Testis (tissue), 3 donors: ENCODE measurements around the gene ZNF429. TPM values are rescaled to one million over a fixed set of nuclear protein-coding genes. Genes with fewer than 3 reads are reported as not detected.
"Not testable (repeated sequence)": the region's sequence is repeated elsewhere in the genome, so short reads cannot be mapped to it uniquely, and the experiment has no call there.

Experiments used
- DNase-seq: peaks from one replicate; pipeline ENCODE4 v3.0.0-alpha.2; 2019
- H3K27ac ChIP-seq, 2 donors: fragments of 200-600 bp; sonication (generic); one replicate each; pipeline ENCODE4 v1.5.1; 2019
- H3K27me3 ChIP-seq: fragments of 200-600 bp; sonication (generic); one replicate; pipeline ENCODE4 v1.5.1; 2019
- H3K36me3 ChIP-seq: fragments of 200-600 bp; sonication (generic); one replicate; pipeline ENCODE4 v1.5.1; 2017; ENCODE audit warnings: low read depth; ENCODE audit errors: missing control alignments
- H3K4me1 ChIP-seq: fragments of 200-600 bp; sonication (generic); one replicate; pipeline ENCODE4 v1.5.1; 2019
- H3K4me3 ChIP-seq, 2 donors: fragments of 200-600 bp; sonication (generic); one replicate each; pipeline ENCODE4 v1.5.1; 2017 to 2019
- H3K9me3 ChIP-seq: fragments of 200-600 bp; sonication (generic); one replicate; pipeline ENCODE4 v1.5.1; 2017
- POLR2A ChIP-seq: fragments of 450-650 bp; IDR thresholded peaks from one replicate; pipeline ENCODE4 v1.6.1; 2017; ENCODE audit warnings: antibody characterized with exemption, mild to moderate bottlenecking, moderate library complexity
- WGBS, 2 donors: methylation state at CpG; one replicate each; pipeline ENCODE4 v1.1.5; 2018; 5-methylcytosine and 5-hydroxymethylcytosine counted together
- intact Hi-C: fragments of 100-400 bp; cut with DNase I; formaldehyde crosslinking; loops from one replicate; pipeline ENCODE4 v1.15.1; 2023; ENCODE audit warnings: low total_unique reads
- polyA plus RNA-seq: library from polyadenylated mRNA; stranded (reverse); fragments of 350-450 nt; fragmentation: Illumina TruSeq; extraction: RNeasy Lipid Tissue Mini Kit (QIAGEN cat#74804); gene quantifications from one replicate; pipeline ENCODE4 v1.2.3, GENCODE V29; 2014; ENCODE audit warnings: low read depth, low replicate concordance; ENCODE audit not compliant: insufficient read depth
- total RNA-seq, 2 donors: library from RNA; depleted of rRNA; stranded (reverse); fragments of >200 nt; gene quantifications; one replicate each; pipeline ENCODE4 v1.2.3, GENCODE V29; 2016
- TF ChIP-seq, protein P1 (sequence below), 3 experiments: fragments of 450-650 bp in 2 of 3; fragments of 200-600 bp in 1 of 3; sonication (generic) in 1 of 3; IDR thresholded peaks; one replicate each; pipeline ENCODE4 v1.5.1; 2016 to 2019; ENCODE audit warnings: antibody characterized with exemption in 3 of 3, mild to moderate bottlenecking in 2 of 3, moderate library complexity in 1 of 3

Gene ZNF429
- total and polyA plus RNA-seq, 3 donors from 2014 or later = 10.1 to 40.9 (median 32.3) TPM

DNA sequence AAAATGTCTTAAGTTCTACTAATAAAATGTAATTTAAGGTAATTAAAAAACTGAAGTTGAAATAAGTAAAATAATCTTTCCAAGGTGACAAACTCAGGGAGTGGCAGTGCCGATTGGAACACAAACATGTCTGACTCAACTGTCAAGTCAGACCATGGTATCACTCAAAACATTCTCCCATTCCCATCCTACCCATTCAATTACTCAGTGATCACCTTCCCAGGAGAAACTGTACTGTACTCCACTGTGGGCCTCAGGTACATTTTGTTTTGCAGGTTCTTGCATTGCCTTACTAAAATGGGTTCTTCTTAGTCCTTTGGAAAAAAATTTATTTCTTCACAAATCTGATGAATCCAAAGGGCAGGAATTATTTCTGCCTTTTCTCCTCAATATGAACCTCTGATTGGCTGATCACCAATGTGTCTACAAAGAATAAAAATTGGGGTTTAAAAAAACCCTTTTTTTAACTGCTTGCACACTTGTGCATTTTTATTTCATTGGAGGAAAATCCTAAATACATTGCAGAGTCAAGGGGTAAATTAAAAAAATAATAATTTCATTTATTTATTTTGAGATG, 96.8 kb downstream of the ZNF429 start:
- peaks cover 33% of the 10 kb centered on the region for H3K4me1 ChIP-seq
- 69 to 86% methylated on average over 1 of the region's 1 CpG for WGBS, 2 donors
- peak overlapping the region; percentile 66 to 77 for H3K27ac ChIP-seq

DNA sequence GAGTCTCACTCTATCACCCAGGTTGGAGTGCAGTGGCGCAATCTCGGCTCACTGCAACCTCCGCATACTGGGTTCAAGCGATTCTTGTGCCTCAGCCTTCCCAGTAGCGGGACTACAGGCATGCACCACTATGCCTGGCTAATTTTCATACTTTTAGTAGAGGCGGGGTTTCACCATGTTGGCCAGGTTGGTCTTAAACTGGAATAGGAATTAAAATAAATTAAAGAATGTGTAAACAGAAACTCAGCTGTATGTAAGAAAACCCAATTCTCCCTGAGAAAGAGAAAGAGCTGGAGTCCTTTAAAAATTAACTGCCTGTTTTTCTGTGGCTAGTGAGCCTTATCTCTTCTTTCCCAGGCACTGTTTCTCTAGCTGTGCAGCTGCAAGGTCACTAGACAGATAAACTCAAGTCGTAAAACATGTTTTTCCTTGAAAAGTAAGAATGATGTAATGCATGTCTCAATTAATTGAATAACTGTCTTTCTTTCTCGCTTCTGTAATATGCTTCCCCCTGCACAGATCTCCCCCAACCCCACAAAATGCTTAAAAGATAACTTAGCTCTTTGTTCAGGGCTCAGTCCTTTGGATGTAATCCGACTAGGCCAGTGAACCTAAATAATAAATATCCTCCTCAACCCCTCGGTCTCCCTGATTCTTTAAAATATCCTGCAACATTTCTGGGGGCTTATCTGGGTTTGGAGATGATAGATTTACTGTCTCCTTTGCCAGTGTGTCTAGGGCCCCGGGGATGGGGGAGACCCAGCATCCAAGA, 97.4 kb downstream of the ZNF429 start:
- WGBS, 2 donors = 38 to 45% methylated on average over 11 of the region's 11 CpGs
- H3K36me3 ChIP-seq, intact Hi-C loops, H3K9me3 ChIP-seq, H3K4me3 ChIP-seq, H3K27me3 ChIP-seq: not testable (repeated sequence)
- Histone ChIP-seq H3K27ac (peak overlapping the region; percentile 77 to 79), H3K4me1 (peaks cover 33% of the 10 kb centered on the region)
- peak; percentile 59 for DNase-seq

More for the DNA sequence above, 96.8 kb downstream of the ZNF429 start:
- Histone ChIP-seq H3K27me3 (no peaks in the 10 kb centered on the region), H3K36me3 (no peaks in the 10 kb centered on the region), H3K9me3 (no peaks in the 10 kb centered on the region), H3K4me3 (no peak overlapping the region)
- DNase-seq = no peak
- intact Hi-C loops = no loop called here
- TF ChIP-seq, protein P1, sequence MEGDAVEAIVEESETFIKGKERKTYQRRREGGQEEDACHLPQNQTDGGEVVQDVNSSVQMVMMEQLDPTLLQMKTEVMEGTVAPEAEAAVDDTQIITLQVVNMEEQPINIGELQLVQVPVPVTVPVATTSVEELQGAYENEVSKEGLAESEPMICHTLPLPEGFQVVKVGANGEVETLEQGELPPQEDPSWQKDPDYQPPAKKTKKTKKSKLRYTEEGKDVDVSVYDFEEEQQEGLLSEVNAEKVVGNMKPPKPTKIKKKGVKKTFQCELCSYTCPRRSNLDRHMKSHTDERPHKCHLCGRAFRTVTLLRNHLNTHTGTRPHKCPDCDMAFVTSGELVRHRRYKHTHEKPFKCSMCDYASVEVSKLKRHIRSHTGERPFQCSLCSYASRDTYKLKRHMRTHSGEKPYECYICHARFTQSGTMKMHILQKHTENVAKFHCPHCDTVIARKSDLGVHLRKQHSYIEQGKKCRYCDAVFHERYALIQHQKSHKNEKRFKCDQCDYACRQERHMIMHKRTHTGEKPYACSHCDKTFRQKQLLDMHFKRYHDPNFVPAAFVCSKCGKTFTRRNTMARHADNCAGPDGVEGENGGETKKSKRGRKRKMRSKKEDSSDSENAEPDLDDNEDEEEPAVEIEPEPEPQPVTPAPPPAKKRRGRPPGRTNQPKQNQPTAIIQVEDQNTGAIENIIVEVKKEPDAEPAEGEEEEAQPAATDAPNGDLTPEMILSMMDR (IDR thresholded peaks at IDR 0.05) = no peak
- no peak for TF ChIP-seq POLR2A

DNA sequence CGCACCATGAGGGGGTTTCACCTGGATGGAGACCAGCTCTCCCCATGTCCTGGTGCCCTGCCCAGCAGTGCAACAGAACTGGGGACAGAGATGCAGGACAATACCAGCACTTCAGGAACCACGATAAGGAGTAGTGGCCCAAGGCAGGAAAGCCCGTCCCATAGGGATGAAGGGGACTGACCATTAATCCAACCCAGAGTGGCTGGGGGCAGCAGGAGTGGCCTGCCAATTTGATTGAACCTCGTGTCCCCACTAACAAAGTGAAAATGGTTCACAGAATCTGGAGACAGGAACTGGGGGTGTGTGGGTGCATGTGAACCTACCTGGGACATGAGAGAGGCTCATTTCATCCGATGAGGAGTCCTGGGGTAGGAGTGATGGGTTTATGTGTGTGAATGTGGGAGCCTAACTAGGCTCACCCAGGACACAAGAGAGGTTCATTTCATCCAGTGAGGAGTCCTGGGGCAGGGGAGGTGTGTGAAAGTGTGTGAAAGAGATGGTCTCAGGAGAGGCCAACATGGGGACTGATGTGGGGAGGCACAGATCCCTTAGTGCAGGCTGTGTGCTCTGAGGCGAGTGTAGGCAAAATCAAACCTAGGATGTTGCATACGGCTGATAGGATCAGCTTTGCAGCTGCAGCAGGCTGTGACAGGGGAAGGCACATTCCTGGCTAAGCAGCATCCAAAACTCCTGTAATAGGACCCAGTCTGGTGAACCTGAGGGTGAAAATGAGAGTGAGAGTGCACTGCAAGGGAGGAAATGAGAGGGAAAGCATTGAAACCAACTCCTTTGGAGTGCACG, 98.2 kb downstream of the ZNF429 start:
- intact Hi-C loops = no loop called here
- no peaks in the 10 kb centered on the region for H3K36me3 ChIP-seq
- WGBS, 2 donors = 34 to 36% methylated on average over 7 to 8 of the region's 8 CpGs
- no peaks in the 10 kb centered on the region for H3K27me3 ChIP-seq
- peaks cover 33% of the 10 kb centered on the region for H3K4me1 ChIP-seq
- H3K4me3 ChIP-seq = no peak overlapping the region
- no peak for TF ChIP-seq POLR2A
- TF ChIP-seq, protein P1 (IDR thresholded peaks at IDR 0.05) = no peak
- no peak for DNase-seq
- peak overlapping the region; percentile 77 to 79 for H3K27ac ChIP-seq
- H3K9me3 ChIP-seq = no peaks in the 10 kb centered on the region

DNA sequence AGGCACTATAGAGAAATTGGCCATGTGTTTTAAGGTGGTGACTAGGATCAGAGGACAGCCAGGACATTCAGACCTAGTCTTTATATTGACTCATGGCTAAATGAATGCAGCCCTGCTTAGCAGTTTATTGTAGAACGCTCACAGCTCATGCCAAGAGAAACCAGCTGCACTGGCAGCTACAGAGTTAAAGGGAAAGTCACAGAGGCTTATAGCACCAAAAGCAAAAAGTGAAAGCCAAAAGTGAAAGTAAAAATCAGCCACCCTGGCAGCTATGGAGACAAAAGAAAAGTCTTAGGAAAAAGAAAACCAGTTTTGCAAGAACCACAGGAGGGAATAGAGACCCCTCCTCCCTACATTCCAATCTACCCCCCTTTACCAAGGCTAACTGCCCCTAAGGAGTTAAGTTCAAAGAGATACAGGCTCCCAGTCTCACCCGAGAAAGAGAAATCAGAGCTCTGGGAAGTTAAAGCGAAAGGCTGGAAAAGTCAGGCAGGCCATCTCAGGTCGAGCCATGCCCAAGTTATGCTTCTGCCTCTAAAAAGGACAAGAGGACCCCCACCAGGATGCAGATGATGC, 99.0 kb downstream of the ZNF429 start:
- DNase-seq = no peak
- H3K9me3 ChIP-seq = no peaks in the 10 kb centered on the region
- H3K4me1 ChIP-seq = peaks cover 33% of the 10 kb centered on the region
- no peaks in the 10 kb centered on the region for H3K36me3 ChIP-seq
- H3K27ac ChIP-seq = peak overlapping the region; percentile 77 to 79
- TF ChIP-seq, protein P1 (IDR thresholded peaks at IDR 0.05) = no peak
- 18 to 24% methylated on average over 4 of the region's 4 CpGs for WGBS, 2 donors
- peak overlapping the region in 1 of 2 donors; percentile 11 for H3K4me3 ChIP-seq
- H3K27me3 ChIP-seq = no peaks in the 10 kb centered on the region
- intact Hi-C loops = no loop called here

Other genes with a start within 250 kb of the ZNF429 start
- gene ZNF708, start 176.2 kb upstream of the ZNF429 start, total RNA-seq = 10 to 100 TPM; 17.2 to 21.2 TPM
- gene ZNF708, start 176.2 kb upstream of the ZNF429 start, polyA plus RNA-seq = 2.1 TPM
- 10 to 100 TPM; 18.8 to 23.5 TPM for gene ZNF738, start 146.6 kb upstream of the ZNF429 start, total RNA-seq
- 13.1 TPM for gene ZNF738, start 146.6 kb upstream of the ZNF429 start, polyA plus RNA-seq
- 10 to 100 TPM; 40.3 to 44.2 TPM for gene ZNF493, start 108.5 kb upstream of the ZNF429 start, total RNA-seq
- 6.4 TPM for gene ZNF493, start 108.5 kb upstream of the ZNF429 start, polyA plus RNA-seq